Putamen (tissue), 1 donor: ENCODE results near the gene CPNE7.

Experiments
- DNase-seq: peaks from one replicate; pipeline ENCODE4 v3.0.0-alpha.2; 2016; ENCODE audit warnings: low spot score

Gene CPNE7

DNA sequence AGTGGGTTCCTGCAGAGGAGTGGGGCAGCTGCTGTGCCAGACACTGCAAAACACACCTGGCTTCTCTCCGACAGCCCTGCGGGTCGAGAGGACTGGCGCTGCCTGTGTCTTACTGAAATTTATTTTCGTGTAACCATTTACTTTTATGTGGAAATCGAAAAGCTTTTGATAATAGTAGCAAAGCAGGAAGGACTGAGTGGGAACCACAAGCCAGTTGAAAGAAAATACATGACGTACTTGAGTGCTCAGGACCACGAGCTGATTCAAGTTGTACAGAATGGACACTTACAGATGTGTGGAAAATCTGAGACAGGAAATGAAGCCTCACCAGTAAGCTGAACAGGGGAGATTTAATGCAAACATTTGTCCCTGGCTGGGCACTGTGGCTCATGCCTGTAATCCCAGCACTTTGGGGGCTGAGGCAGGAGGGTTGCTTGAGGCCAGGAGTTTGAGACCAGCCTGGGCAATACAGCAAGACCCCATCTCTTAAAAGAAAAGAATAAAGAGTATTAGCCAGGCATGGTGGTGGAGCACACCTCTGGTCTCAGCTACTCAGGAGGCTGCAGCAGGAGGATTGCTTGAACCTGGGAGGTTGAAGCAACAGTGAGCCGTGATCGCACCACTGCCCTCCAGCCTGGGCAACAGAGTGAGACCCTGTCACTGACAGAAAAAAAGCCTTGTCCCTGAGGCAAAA lies 26.4 kb upstream of the CPNE7 start:
- no peak for DNase-seq

DNA sequence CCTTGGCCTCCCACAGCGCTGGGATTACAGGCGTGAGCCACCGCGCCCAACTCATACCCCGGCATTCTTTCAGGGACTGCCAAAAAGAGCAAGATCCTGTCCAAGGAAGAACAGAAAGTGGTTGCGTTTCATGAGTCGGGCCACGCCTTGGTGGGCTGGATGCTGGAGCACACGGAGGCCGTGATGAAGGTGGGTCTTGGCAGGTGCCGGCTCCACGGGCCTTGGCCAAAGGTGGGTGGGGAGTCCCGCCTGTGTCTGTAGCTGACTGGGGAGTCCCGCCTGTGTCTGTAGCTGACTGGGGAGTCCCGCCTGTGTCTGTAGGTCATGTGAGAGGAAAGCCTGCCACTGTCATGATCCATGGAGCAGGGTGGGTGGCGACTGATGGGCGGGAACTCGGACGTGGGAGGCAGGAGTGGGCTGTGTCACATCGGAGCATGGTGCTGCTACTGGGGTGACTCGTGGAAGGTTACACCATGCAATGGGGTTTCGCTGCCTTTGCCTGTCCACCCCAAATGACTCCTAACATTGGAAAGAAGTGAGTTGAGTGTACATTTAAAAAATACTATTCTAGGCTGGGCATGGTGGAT lies 25.0 kb upstream of the CPNE7 start:
- no peak for DNase-seq

- DNase-seq = no peak
These were observed 23.2 kb upstream of the CPNE7 start for GRCh38 chr16:89552329-89552728.

- DNase-seq = no peak
These were observed 22.6 kb upstream of the CPNE7 start for GRCh38 chr16:89552913-89553312.

GRCh38 chr16:89553733-89554132 lies 21.8 kb upstream of the CPNE7 start:
- DNase-seq = no peak

- DNase-seq = no peak
These were observed 21.2 kb upstream of the CPNE7 start for GRCh38 chr16:89554343-89554742.

DNA sequence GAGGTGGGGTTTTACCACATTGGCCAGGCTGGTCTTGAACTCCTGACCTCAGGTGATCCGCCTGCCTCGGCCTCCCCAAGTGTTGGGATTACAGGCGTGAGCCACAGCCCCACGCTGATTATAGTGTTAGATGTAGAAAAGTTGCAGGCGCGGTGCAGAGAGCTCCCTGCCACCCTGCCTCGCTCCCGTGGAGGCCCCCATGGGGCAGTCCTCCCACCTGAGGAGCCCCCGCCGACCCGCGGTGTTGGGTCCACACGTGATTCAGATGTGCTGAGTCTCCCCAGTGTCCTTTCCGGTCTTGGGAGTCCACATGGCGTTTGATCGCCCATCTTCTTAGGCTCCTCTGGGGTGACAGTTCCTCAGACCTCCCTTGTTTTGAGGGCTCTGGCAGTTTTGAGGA lies 20.3 kb upstream of the CPNE7 start:
- no peak for DNase-seq

GRCh38 chr16:89555780-89556179 lies 19.8 kb upstream of the CPNE7 start:
- no peak for DNase-seq

DNA sequence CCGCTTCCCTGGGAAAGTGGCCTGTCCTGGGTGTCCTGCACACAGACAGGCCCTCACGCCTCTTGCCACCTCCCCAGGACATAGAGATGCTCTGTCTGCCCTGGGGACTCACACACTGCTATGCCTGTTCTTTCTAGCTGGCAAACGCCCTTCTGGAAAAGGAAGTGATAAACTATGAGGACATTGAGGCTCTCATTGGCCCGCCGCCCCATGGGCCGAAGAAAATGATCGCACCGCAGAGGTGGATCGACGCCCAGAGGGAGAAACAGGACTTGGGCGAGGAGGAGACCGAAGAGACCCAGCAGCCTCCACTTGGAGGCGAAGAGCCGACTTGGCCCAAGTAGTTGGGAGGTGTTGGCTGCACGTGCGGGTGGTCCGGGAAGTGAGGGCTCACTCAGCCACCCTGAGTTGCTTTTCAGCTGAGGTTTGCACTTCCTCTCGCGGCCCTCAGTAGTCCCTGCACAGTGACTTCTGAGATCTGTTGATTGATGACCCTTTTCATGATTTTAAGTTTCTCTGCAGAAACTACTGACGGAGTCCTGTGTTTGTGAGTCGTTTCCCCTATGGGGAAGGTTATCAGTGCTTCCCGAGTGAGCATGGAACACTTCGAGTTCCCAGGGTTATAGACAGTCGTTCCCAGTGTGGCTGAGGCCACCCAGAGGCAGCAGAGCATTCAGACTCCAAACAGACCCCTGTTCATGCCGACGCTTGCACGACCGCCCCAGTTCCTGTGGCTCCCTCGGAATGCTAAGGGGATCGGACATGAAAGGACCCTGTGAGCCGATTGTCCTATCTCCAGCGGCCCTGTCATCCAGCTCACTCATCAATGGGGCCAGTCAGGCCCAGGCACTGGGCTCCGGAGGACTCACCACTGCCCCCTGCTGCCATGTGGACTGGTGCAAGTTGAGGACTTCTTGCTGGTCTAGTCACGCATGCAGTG lies 18.5 kb upstream of the CPNE7 start:
- peak; percentile 94 for DNase-seq

- no peak for DNase-seq
These were observed 17.7 kb upstream of the CPNE7 start for GRCh38 chr16:89557690-89558490.

DNA sequence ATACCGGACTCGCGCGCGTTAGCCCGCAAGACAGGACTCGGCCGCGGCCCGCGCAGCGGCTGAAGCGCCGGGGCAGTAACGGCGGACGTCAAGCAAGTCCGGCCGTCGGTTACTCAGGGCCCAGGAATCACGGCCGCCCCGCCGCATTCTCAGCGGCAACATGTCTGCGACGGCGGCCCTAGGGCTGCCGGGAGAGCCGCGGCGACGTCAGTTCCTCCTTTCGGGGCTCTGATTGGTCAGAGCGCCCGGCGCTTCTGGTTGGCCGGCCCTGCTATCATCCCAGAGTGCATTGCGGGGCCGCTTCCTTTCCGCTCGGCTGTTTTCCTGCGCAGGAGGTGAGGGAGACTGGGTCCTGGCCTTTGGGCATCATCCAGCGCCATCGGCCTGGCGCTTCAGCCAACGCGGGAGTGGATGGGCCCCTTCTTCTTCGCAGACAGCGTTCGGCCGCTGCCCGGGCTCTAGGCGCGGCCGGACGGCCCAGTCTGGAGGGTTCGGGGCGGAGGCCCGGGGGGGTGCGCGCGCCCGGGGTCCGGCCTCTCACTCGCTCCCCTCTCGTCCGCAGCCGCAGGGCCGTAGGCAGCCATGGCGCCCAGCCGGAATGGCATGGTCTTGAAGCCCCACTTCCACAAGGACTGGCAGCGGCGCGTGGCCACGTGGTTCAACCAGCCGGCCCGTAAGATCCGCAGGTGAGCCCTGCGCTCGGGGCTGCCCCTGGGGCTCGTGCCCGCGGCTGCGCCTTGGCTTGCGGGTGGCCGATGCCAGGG lies 15.0 kb upstream of the CPNE7 start, which contains the start of gene RPL13:
TSS of gene RPL13 (plus strand) at position 305 of the 764 bp plus-strand sequence. CDS start at position 583, 278 bp downstream.
- DNase-seq = peak; percentile 95

DNA sequence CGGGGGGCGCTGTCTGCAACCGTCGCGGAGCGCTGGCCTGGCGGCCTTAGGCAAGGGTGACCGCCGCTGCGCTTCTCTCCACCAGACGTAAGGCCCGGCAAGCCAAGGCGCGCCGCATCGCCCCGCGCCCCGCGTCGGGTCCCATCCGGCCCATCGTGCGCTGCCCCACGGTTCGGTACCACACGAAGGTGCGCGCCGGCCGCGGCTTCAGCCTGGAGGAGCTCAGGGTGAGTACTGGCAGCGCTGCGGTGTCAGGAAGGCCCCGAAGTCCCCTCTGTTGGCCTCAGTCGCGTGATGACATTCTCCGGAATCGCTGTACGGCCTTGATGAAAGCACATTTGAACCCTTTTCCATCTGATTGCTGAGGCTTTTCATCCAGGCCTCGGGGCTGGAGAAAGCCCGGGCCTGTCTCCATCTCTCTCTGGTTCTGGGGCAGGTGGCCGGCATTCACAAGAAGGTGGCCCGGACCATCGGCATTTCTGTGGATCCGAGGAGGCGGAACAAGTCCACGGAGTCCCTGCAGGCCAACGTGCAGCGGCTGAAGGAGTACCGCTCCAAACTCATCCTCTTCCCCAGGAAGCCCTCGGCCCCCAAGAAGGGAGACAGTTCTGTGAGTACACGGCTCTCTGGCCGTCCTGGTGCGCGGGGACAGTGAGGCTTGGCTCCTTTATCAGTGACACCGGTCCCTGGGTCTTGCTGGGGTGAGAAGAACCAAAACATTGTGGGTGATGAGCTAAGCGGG lies 14.2 kb upstream of the CPNE7 start:
- DNase-seq = no peak

GRCh38 chr16:89561884-89562599 lies 13.5 kb upstream of the CPNE7 start:
- no peak for DNase-seq

DNA sequence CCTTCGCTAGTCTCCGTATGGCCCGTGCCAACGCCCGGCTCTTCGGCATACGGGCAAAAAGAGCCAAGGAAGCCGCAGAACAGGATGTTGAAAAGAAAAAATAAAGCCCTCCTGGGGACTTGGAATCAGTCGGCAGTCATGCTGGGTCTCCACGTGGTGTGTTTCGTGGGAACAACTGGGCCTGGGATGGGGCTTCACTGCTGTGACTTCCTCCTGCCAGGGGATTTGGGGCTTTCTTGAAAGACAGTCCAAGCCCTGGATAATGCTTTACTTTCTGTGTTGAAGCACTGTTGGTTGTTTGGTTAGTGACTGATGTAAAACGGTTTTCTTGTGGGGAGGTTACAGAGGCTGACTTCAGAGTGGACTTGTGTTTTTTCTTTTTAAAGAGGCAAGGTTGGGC lies 12.6 kb upstream of the CPNE7 start:
- DNase-seq = no peak

- DNase-seq = no peak
These were observed 11.7 kb upstream of the CPNE7 start for GRCh38 chr16:89563639-89564392.

GRCh38 chr16:89564476-89565255 lies 10.9 kb upstream of the CPNE7 start:
- DNase-seq = no peak

DNA sequence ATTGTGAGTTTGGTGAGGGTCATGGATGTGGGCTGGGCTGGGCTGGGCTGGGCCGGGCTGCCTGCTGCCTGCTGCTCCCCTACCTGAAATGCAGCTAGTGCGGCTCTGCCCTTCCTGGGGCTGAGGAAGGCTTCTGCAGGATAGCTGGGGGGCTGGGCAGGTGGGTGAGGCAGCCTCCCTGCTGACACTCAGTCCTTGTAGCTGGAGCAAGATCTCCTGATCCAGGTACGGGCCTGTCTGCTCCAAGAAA lies 10.4 kb upstream of the CPNE7 start:
- DNase-seq = no peak
